HepG2 (cell line): ENCODE data around the gene HOXC10.

Source experiments
- DPF2 ChIP-seq: sonication (generic); formaldehyde crosslinking; IDR thresholded peaks from 2 replicates; pipeline ENCODE4 v1.4.0; 2020; ENCODE audit warnings: mild to moderate bottlenecking, low read depth, missing genetic modification reagents, borderline replicate concordance
- NFIC ChIP-seq: IDR thresholded peaks from 2 replicates; pipeline ENCODE4 v1.6.1; 2012; ENCODE audit warnings: mild to moderate bottlenecking, low read length, inconsistent platforms
- POLR2A ChIP-seq, 2 experiments: IDR thresholded peaks; 2 replicates each; pipeline ENCODE4 v1.6.1; 2011; ENCODE audit warnings: low read depth in 2 of 2, low read length in 2 of 2, mild to moderate bottlenecking in 1 of 2, moderate library complexity in 1 of 2; ENCODE audit not compliant: insufficient read depth in 1 of 2
- TCF7 ChIP-seq: sonication (generic); IDR thresholded peaks from 2 replicates; pipeline ENCODE4 v1.6.1; 2016; ENCODE audit warnings: antibody characterized with exemption, low read depth
- ZNF12 ChIP-seq: sonication (generic); formaldehyde crosslinking; IDR thresholded peaks from 2 replicates; pipeline ENCODE4 v1.5.0; 2020; ENCODE audit warnings: missing genetic modification reagents
- ZNF550 ChIP-seq: sonication (generic); formaldehyde crosslinking; IDR thresholded peaks from 2 replicates; pipeline ENCODE4 v1.4.0; 2020; ENCODE audit warnings: mild to moderate bottlenecking, missing genetic modification reagents, borderline replicate concordance
- TF ChIP-seq, protein P1 (sequence below): sonication (generic); formaldehyde crosslinking; conservative IDR thresholded peaks from 2 replicates; pipeline ENCODE4 v1.4.0; 2020; ENCODE audit warnings: missing genetic modification reagents
- TF ChIP-seq, protein P2 (sequence below): sonication (generic); formaldehyde crosslinking; IDR thresholded peaks from 2 replicates; pipeline ENCODE4 v1.8.1; 2023; ENCODE audit warnings: missing genetic modification reagents, inconsistent platforms, borderline replicate concordance
- TF ChIP-seq, protein P3 (sequence below): sonication (generic); formaldehyde crosslinking; IDR thresholded peaks from 2 replicates; pipeline ENCODE4 v1.5.0; 2020; ENCODE audit warnings: mild to moderate bottlenecking, missing genetic modification reagents
- TF ChIP-seq, protein P4 (sequence below): sonication (generic); formaldehyde crosslinking; IDR thresholded peaks from 2 replicates; pipeline ENCODE4 v1.5.0; 2020; ENCODE audit warnings: mild to moderate bottlenecking, missing genetic modification reagents, moderate library complexity
- TF ChIP-seq, protein P5 (sequence below): fragments of 450-650 bp; IDR thresholded peaks from 2 replicates; pipeline ENCODE4 v1.6.1; 2017; ENCODE audit warnings: mild to moderate bottlenecking
- TF ChIP-seq, protein P6 (sequence below): sonication (generic); formaldehyde crosslinking; IDR thresholded peaks from 2 replicates; pipeline ENCODE4 v1.4.0; 2020; ENCODE audit warnings: missing genetic modification reagents, borderline replicate concordance

DNA sequence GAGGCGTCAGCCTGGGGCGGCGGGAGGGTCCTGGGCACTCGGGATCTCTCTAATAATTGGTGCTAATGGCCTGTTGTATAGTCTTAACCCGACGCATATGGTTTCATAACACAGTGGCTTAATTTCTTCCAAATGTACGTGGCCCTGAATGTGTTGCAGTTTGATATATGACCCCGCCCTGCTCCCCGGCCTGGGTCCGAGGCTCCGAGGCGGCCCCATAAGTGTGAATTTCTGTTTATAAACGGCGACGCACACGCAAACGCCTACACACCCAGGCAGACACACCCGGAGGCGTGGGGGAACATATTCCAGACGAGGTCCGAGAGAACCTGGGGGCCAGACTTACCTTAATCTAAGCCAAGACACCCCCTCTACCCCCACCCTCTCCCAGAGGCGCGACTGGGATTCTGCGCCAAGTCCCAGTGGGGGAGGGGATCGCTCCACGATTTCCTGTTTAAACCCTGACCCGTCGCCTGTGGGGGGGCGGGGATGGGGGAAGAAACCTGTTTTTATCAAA, 33.6 kb downstream of the HOXC10 start:
- TF ChIP-seq, protein P1, sequence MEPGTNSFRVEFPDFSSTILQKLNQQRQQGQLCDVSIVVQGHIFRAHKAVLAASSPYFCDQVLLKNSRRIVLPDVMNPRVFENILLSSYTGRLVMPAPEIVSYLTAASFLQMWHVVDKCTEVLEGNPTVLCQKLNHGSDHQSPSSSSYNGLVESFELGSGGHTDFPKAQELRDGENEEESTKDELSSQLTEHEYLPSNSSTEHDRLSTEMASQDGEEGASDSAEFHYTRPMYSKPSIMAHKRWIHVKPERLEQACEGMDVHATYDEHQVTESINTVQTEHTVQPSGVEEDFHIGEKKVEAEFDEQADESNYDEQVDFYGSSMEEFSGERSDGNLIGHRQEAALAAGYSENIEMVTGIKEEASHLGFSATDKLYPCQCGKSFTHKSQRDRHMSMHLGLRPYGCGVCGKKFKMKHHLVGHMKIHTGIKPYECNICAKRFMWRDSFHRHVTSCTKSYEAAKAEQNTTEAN (CRISPR knock-in tag): no peak
- TF ChIP-seq, protein P2, sequence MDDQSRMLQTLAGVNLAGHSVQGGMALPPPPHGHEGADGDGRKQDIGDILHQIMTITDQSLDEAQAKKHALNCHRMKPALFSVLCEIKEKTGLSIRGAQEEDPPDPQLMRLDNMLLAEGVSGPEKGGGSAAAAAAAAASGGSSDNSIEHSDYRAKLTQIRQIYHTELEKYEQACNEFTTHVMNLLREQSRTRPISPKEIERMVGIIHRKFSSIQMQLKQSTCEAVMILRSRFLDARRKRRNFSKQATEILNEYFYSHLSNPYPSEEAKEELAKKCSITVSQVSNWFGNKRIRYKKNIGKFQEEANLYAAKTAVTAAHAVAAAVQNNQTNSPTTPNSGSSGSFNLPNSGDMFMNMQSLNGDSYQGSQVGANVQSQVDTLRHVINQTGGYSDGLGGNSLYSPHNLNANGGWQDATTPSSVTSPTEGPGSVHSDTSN: no peak
- TF ChIP-seq, protein P3, sequence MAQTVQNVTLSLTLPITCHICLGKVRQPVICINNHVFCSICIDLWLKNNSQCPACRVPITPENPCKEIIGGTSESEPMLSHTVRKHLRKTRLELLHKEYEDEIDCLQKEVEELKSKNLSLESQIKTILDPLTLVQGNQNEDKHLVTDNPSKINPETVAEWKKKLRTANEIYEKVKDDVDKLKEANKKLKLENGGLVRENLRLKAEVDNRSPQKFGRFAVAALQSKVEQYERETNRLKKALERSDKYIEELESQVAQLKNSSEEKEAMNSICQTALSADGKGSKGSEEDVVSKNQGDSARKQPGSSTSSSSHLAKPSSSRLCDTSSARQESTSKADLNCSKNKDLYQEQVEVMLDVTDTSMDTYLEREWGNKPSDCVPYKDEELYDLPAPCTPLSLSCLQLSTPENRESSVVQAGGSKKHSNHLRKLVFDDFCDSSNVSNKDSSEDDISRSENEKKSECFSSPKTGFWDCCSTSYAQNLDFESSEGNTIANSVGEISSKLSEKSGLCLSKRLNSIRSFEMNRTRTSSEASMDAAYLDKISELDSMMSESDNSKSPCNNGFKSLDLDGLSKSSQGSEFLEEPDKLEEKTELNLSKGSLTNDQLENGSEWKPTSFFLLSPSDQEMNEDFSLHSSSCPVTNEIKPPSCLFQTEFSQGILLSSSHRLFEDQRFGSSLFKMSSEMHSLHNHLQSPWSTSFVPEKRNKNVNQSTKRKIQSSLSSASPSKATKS (CRISPR knock-in tag): no peak
- TF ChIP-seq DPF2 (CRISPR knock-in tag) (no peak), TCF7 (no peak), ZNF12 (CRISPR knock-in tag) (no peak), POLR2A (IDR thresholded peaks at IDR 0.05; ENCODE audit: insufficient read depth in 1 of 2, low read depth in 2 of 2, low read length in 2 of 2) (no peak), NFIC (no peak), ZNF550 (CRISPR knock-in tag) (no peak)
- TF ChIP-seq, protein P4, sequence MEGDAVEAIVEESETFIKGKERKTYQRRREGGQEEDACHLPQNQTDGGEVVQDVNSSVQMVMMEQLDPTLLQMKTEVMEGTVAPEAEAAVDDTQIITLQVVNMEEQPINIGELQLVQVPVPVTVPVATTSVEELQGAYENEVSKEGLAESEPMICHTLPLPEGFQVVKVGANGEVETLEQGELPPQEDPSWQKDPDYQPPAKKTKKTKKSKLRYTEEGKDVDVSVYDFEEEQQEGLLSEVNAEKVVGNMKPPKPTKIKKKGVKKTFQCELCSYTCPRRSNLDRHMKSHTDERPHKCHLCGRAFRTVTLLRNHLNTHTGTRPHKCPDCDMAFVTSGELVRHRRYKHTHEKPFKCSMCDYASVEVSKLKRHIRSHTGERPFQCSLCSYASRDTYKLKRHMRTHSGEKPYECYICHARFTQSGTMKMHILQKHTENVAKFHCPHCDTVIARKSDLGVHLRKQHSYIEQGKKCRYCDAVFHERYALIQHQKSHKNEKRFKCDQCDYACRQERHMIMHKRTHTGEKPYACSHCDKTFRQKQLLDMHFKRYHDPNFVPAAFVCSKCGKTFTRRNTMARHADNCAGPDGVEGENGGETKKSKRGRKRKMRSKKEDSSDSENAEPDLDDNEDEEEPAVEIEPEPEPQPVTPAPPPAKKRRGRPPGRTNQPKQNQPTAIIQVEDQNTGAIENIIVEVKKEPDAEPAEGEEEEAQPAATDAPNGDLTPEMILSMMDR (CRISPR knock-in tag): no peak
- TF ChIP-seq, protein P5, sequence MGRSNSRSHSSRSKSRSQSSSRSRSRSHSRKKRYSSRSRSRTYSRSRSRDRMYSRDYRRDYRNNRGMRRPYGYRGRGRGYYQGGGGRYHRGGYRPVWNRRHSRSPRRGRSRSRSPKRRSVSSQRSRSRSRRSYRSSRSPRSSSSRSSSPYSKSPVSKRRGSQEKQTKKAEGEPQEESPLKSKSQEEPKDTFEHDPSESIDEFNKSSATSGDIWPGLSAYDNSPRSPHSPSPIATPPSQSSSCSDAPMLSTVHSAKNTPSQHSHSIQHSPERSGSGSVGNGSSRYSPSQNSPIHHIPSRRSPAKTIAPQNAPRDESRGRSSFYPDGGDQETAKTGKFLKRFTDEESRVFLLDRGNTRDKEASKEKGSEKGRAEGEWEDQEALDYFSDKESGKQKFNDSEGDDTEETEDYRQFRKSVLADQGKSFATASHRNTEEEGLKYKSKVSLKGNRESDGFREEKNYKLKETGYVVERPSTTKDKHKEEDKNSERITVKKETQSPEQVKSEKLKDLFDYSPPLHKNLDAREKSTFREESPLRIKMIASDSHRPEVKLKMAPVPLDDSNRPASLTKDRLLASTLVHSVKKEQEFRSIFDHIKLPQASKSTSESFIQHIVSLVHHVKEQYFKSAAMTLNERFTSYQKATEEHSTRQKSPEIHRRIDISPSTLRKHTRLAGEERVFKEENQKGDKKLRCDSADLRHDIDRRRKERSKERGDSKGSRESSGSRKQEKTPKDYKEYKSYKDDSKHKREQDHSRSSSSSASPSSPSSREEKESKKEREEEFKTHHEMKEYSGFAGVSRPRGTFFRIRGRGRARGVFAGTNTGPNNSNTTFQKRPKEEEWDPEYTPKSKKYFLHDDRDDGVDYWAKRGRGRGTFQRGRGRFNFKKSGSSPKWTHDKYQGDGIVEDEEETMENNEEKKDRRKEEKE: no peak
- TF ChIP-seq, protein P6, sequence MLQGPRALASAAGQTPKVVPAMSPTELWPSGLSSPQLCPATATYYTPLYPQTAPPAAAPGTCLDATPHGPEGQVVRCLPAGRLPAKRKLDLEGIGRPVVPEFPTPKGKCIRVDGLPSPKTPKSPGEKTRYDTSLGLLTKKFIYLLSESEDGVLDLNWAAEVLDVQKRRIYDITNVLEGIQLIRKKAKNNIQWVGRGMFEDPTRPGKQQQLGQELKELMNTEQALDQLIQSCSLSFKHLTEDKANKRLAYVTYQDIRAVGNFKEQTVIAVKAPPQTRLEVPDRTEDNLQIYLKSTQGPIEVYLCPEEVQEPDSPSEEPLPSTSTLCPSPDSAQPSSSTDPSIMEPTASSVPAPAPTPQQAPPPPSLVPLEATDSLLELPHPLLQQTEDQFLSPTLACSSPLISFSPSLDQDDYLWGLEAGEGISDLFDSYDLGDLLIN (CRISPR knock-in tag): no peak
